MM.1S (cell line): ENCODE results near the gene FBXW7.

Experiments
- DNase-seq: peaks from one replicate; pipeline ENCODE4 v3.0.0-alpha.2; 2015
- H2AFZ ChIP-seq: fragments of 300-600 bp; sonication (generic); 2 replicates; pipeline ENCODE4 v1.6.0; 2016; ENCODE audit warnings: antibody characterized with exemption, low read length
- H3F3A ChIP-seq: fragments of 300-600 bp; sonication (generic); 2 replicates; pipeline ENCODE4 v1.6.1; 2016; ENCODE audit warnings: mild to moderate bottlenecking, antibody characterized with exemption, low read length, moderate library complexity, mixed read lengths; ENCODE audit not compliant: insufficient read depth
- H3K27ac ChIP-seq: fragments of 300-600 bp; sonication (generic); 2 replicates; pipeline ENCODE4 v1.5.1; 2016; ENCODE audit warnings: mild to moderate bottlenecking, low read length
- H3K27me3 ChIP-seq: fragments of 300-600 bp; sonication (generic); replicated peaks from 2 replicates; pipeline ENCODE4 v1.6.0; 2016; ENCODE audit warnings: low read length; ENCODE audit not compliant: insufficient read depth
- H3K36me3 ChIP-seq: fragments of 300-600 bp; sonication (generic); replicated peaks from 2 replicates; pipeline ENCODE4 v1.6.1; 2016; ENCODE audit warnings: mild to moderate bottlenecking, low read length, mixed read lengths; ENCODE audit not compliant: insufficient read depth
- H3K4me1 ChIP-seq: fragments of 300-600 bp; sonication (generic); 2 replicates; pipeline ENCODE4 v1.6.1; 2016; ENCODE audit warnings: low read length, mixed read lengths
- H3K4me2 ChIP-seq: fragments of 300-600 bp; sonication (generic); 2 replicates; pipeline ENCODE4 v1.6.0; 2016; ENCODE audit warnings: low read depth, low read length
- H3K4me3 ChIP-seq: fragments of 300-600 bp; sonication (generic); 2 replicates; pipeline ENCODE4 v1.5.1; 2016; ENCODE audit warnings: low read length, mixed read lengths
- H3K79me2 ChIP-seq: fragments of 300-600 bp; sonication (generic); 2 replicates; pipeline ENCODE4 v1.6.1; 2016; ENCODE audit warnings: mixed run types, low read length, mixed read lengths
- H3K9ac ChIP-seq: fragments of 300-600 bp; sonication (generic); 2 replicates; pipeline ENCODE4 v1.6.1; 2016; ENCODE audit warnings: low read length, mixed read lengths
- H3K9me2 ChIP-seq: fragments of 300-600 bp; sonication (generic); replicated peaks from 2 replicates; pipeline ENCODE4 v1.6.1; 2016; ENCODE audit warnings: mild to moderate bottlenecking, low read length, mixed read lengths; ENCODE audit not compliant: insufficient read depth
- H3K9me3 ChIP-seq: fragments of 300-600 bp; sonication (generic); replicated peaks from 2 replicates; pipeline ENCODE4 v1.6.1; 2016; ENCODE audit warnings: mild to moderate bottlenecking, low read length, mixed read lengths; ENCODE audit not compliant: insufficient read depth
- H4K20me1 ChIP-seq: fragments of 300-600 bp; sonication (generic); 2 replicates; pipeline ENCODE4 v1.6.1; 2016; ENCODE audit warnings: mild to moderate bottlenecking, low read length, moderate library complexity, mixed read lengths; ENCODE audit not compliant: insufficient read depth
- EZH2 ChIP-seq: fragments of 300-600 bp; sonication (generic); optimal IDR thresholded peaks from 2 replicates; pipeline ENCODE3; 2017; ENCODE audit warnings: low read depth, mild to moderate bottlenecking, antibody characterized with exemption, low read length, mixed read lengths
- EZH2phosphoT487 ChIP-seq: fragments of 300-600 bp; sonication (generic); IDR thresholded peaks from 2 replicates; pipeline ENCODE4 v1.6.1; 2018; ENCODE audit warnings: antibody characterized with exemption, low read length
- TF ChIP-seq, protein P1 (sequence below): fragments of 300-600 bp; sonication (generic); IDR thresholded peaks from 2 replicates; pipeline ENCODE4 v1.5.1; 2016; ENCODE audit warnings: antibody characterized with exemption, low read length, mixed read lengths

Gene FBXW7

GRCh38 chr4:152308951-152309350 lies 226.9 kb downstream of the FBXW7 start:
- Histone ChIP-seq H4K20me1 (no peaks in the 10 kb centered on the region), H3K27me3 (no peaks in the 10 kb centered on the region), H3K79me2 (no peaks in the 10 kb centered on the region), H3K36me3 (no peaks in the 10 kb centered on the region), H3K4me3 (no peak overlapping the region), H3K4me2 (no peak overlapping the region), H3K4me1 (no peaks in the 10 kb centered on the region), H3K9ac (no peak overlapping the region), H2AFZ (no peak overlapping the region), H3K9me3 (no peaks in the 10 kb centered on the region), H3K27ac (no peak overlapping the region), H3F3A (no peaks in the 10 kb centered on the region), H3K9me2 (no peaks in the 10 kb centered on the region)
- TF ChIP-seq EZH2phosphoT487 (no peak), EZH2 (no peak)
- TF ChIP-seq, protein P1, sequence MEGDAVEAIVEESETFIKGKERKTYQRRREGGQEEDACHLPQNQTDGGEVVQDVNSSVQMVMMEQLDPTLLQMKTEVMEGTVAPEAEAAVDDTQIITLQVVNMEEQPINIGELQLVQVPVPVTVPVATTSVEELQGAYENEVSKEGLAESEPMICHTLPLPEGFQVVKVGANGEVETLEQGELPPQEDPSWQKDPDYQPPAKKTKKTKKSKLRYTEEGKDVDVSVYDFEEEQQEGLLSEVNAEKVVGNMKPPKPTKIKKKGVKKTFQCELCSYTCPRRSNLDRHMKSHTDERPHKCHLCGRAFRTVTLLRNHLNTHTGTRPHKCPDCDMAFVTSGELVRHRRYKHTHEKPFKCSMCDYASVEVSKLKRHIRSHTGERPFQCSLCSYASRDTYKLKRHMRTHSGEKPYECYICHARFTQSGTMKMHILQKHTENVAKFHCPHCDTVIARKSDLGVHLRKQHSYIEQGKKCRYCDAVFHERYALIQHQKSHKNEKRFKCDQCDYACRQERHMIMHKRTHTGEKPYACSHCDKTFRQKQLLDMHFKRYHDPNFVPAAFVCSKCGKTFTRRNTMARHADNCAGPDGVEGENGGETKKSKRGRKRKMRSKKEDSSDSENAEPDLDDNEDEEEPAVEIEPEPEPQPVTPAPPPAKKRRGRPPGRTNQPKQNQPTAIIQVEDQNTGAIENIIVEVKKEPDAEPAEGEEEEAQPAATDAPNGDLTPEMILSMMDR: no peak
- no peak for DNase-seq

GRCh38 chr4:152307669-152308068 lies 228.2 kb downstream of the FBXW7 start:
- no peak for DNase-seq
- H3K4me1 ChIP-seq: no peaks in the 10 kb centered on the region
- no peaks in the 10 kb centered on the region for H3K9me3 ChIP-seq
- no peaks in the 10 kb centered on the region for H3K9me2 ChIP-seq
- H3K27me3 ChIP-seq: no peaks in the 10 kb centered on the region
- H3K36me3 ChIP-seq: no peaks in the 10 kb centered on the region
- H3K27ac ChIP-seq: no peak overlapping the region
- no peaks in the 10 kb centered on the region for H3F3A ChIP-seq
- H2AFZ ChIP-seq: no peak overlapping the region
- no peak overlapping the region for H3K9ac ChIP-seq
- H3K4me3 ChIP-seq: no peak overlapping the region
- TF ChIP-seq EZH2: no peak
- TF ChIP-seq EZH2phosphoT487: no peak
- TF ChIP-seq, protein P1: no peak
- H4K20me1 ChIP-seq: no peaks in the 10 kb centered on the region
- H3K79me2 ChIP-seq: no peaks in the 10 kb centered on the region
- H3K4me2 ChIP-seq: no peak overlapping the region

- Histone ChIP-seq H3K4me2 (no peak overlapping the region), H3K27ac (no peak overlapping the region), H3K9me3 (no peaks in the 10 kb centered on the region), H3K36me3 (no peaks in the 10 kb centered on the region), H3K79me2 (no peaks in the 10 kb centered on the region), H3K4me1 (no peaks in the 10 kb centered on the region), H3K9me2 (no peaks in the 10 kb centered on the region), H3K27me3 (no peaks in the 10 kb centered on the region), H3K4me3 (no peak overlapping the region), H3K9ac (no peak overlapping the region), H2AFZ (no peak overlapping the region), H4K20me1 (no peaks in the 10 kb centered on the region), H3F3A (no peaks in the 10 kb centered on the region)
- TF ChIP-seq EZH2 (no peak), EZH2phosphoT487 (no peak)
- TF ChIP-seq, protein P1: no peak
- no peak for DNase-seq
Observed at GRCh38 chr4:152306541-152306940, 229.4 kb downstream of the FBXW7 start.
